SIG-M5 treated with dmso at 0.1 percent for 504 hours (cell line): ENCODE measurements around the gene BPI.
"Not testable (repeated sequence)": the region's sequence is repeated elsewhere in the genome, so short reads cannot be mapped to it uniquely, and the experiment has no call there.

Experiments used
- DNase-seq: peaks from one replicate; lab custom pipeline; 2025; ENCODE audit not compliant: unreplicated experiment; lab: John Stamatoyannopoulos, UW

The BPI gene

DNA sequence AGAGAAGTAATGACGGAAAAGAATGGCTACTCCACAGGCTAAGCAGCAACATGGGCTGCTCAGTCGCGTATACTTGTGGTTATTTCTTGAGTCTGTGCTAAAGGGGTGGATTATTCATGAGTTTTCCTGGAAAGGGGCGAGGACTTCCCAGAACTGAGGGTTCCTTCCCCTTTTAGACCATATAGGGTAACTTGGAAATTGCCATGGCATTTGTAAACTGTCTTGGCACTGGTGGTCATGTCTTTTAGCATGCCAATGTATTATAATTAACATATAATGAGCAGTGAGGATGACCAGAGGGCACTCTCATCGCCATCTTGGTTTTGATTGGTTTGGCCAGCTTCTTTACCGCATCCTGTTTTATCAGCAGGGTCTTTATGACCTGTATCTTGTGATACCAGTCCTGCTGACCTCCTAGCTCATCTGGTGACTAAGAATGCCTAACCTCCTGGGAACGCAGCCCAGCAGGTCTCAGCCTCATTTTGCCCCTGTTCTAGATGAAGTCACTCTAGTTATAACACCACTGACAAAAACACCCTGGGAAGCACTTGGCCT lies 53.8 kb downstream of the BPI start:
- no peak for DNase-seq

DNA sequence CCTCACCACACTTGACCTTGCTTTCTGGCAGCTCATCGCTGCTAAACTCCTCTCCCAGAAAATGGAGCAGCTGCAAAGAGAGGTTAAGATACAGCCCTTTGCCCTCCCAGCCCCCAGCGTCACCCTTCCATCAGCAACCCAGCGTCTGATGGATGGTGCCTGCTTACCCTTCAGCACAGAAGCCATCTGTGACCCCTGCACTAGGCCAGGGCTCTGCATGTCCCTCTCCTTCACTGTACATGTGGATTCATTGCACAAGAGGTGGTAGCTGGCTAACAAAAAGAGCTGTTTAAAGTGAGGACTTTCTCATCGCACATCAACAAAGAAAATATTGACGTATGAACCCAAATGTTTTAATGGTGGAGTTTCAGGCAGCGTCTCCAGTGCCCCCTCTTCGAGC lies 54.6 kb downstream of the BPI start:
- DNase-seq: no peak

DNA sequence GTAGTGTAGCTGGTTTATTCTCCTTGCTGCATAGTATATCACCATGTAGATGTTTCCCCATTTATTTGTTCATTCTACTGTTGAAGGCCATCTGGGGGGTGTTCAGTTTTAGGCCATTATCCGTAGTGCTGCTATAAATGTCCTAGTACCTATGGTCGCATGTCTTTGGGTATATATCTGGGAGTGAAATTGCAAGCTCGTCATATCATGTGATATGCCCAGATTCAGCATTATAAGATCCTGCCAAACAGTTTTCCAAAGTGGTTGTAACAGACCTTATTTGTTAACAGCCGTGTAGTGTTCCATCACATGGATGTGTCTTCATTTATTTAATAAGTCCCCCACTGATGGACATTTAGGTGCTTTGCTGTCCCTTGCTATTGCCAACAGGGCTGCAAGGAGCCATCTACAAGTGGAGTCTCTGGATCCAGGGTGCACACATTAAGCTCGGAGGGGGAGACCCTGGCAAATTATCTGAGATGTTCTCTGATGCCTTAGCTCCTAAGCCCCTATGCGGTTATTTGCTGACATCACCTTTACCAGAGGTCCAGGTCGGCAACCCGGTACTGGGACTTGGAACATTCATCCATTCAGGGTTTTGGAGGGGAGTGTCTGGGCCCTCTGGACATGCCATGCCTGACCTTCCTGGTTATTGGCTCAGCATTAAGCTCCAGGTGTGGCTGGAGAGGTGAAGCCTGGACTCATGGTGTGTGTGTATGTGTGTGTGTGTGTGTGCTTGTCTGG lies 59.2 kb downstream of the BPI start:
- DNase-seq: no peak

DNA sequence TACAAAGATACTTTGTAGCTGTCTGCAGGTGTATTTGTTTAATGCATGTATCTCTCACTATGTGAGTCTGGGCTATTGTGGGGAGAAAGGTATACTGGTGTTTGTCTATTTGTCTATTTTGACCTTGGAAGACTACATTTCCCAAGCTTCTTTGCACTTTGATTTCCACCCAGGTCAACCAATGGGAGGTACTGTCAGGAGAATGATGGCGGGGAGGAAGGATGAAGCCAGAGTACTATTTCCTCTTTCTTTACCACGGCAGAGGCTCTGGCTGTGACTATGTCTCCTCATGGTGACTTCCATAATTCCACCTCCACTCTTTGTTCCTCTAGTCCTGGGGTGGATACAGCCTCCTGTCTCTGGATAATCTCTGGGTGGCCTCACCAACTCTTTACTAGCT lies 65.4 kb downstream of the BPI start:
- peak; percentile 69 for DNase-seq

DNA sequence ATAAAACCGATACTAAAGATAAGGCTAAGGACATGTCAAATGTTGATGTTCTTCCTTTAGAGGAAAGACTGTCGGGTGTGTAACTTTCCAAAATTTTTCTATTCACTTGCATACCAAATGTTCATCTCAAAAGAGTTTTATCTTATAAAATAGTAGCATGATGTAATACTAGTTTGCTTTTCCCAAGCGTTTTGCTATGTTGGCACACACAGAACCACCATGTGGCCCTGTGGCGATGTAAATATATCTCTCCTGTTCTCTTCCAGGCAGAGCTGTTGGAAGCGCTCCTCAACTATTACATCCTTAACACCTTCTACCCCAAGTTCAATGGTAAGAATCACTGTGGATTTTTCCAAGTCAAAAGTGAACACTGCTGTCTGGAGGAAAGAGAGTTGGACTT lies 68.8 kb downstream of the BPI start:
- DNase-seq: no peak

DNA sequence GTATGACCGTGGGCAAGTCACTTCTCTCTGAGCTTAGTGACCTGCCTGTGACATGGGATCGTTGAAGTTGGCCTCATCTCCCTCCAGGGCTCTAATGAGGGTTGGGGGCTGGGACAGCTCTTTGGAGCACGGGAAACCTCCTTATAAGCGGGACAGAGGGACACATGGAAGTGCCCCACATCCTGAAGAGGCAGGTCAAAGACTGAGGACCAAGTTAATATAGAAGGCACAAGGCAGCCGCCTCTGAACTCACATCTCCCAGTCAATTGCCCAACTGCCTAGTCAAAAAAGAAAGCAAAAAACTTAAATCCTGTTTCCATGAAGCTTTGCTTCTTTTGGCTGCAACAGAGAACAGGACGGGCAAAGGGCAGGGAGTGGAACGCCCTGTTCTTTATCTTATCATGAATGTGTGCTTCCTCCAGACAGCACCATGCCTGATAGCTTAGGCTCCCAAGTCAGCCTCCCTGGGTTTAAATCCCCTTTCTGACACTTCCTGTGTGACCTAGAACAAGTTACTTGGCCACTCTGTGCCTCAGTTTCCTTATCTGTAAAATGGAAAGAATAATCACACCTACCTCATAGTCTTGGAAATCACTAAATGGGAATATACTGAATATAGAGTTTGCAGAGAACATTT lies 69.4 kb downstream of the BPI start:
- no peak for DNase-seq

DNA sequence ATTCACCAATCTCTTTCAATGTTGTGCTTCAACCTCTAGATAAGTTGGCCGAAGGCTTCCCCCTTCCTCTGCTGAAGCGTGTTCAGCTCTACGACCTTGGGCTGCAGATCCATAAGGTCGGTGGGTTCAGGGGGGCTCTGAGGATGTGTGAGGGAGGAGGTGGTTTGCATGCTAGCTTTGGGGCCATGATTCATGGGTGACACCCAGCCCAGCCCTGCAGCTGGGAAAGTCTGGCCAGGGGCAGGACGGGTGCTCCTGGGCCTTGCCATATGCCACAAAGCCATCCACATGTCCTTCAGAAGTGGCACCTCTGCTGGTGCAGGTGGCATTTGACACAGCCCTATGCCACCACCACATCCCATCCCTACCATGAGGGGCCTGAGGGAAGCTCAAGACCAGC lies 69.9 kb downstream of the BPI start:
- no peak for DNase-seq

DNA sequence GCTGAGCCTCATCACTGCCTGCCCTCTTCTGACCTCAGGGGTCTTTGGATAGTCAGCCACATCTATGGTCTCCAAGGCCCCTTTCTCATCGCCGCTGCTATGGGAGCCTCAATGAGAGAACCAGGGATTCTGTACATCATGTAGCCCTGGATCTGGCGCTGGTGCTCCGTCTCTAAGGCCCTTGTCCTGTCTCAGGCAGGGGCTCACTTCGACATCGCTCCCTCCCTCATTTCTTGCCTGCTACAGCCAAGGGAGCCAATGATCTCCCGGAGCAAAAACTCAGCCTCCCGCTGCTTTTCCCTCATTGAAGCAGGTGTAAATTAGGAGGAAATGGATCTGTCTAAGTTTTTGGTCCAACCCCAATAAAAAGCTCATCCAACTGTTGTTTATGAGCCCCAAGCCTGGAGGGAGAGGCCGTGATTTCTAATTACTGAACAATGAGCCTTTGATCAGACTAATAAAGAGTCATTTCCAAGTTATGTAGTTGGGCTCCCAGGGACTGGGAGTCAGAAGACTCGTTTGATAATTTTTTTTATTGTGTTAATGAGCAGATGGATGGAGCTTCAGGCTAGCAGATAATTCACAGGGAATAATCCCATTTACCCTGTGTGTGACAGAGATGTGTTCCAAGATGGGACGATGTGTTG lies 73.2 kb downstream of the BPI start:
- DNase-seq: no peak

DNA sequence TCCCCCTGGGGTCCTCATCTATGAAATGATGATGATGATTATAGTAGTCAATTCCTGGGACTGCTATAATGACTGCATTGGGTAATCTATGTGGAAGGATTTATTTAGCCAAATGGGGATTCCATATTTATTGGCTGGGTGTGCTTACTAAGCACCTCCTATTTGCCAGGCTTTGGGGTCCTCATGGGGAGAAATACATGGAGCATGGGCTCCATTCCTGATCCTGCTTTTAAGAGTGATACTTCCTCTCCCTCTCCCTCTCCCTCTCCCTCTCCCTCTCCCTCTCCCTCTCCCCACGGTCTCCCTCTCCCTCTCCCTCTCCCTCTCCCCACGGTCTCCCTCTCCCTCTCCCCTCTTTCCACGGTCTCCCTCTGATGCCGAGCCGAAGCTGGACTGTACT lies 73.9 kb downstream of the BPI start:
- not testable (repeated sequence) for DNase-seq

DNA sequence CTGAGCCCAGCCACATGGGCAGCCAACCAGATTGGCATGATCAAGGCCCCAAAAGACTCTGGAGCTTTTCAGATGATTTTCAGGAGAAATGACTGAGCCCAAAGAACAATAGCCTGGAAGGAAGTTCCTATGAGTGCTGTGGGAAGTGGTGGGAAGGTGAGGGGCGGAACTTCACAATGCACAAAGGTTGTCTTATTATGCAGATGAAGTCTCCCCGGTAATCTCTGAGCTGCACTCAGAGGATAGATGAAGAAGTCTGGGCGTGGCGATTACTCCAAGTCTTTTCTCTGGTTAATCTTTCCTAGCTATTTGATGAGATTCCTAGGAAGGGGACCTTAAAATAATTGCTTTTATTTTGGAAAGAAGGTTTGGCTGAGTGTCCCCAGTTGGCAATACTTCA lies 79.2 kb downstream of the BPI start:
- no peak for DNase-seq

DNA sequence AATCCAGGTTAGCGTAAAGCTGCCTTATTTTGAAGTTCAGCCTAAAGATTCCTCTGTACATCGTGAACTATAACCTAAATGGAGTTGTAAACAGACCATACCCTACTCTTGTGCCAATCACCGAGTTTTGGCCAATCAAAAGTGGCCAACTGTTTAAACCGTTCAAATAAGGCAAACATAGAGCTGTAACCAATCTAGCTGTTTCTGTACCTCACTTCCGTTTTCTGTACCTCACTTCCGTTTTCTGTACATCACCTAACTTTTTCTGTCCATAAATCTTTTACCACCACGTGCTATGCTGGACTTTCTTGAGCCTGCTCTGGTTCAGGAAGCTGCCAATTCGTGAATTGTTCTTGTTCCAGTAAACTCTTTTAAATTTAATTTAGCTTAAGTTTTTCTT lies 82.0 kb downstream of the BPI start:
- DNase-seq: no peak

DNA sequence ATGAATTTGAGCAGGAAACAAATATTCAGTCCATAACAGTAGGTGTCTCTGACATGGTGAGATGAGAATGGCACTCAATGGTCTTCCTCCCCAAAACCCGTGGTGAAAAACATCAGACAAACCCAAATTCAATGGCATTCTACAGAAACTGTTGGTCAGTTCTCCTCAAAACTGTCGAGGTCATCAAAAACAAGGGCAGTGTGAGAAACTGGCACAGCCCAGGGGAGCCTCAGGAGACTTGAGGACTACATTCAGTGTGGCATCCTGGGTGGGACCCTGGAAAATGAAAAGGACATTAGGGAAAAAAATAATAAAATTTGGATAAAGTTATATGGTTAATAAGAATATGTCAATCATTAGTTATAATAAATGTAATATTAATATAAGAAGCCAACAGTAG lies 82.9 kb downstream of the BPI start:
- no peak for DNase-seq
